SIG-M5 treated with dmso at 0.1 percent for 504 hours (cell line): ENCODE measurements around the gene NR1H3.

Source experiments
- DNase-seq: peaks from one replicate; lab custom pipeline; 2025; ENCODE audit not compliant: unreplicated experiment; lab: John Stamatoyannopoulos, UW

Gene NR1H3

DNA sequence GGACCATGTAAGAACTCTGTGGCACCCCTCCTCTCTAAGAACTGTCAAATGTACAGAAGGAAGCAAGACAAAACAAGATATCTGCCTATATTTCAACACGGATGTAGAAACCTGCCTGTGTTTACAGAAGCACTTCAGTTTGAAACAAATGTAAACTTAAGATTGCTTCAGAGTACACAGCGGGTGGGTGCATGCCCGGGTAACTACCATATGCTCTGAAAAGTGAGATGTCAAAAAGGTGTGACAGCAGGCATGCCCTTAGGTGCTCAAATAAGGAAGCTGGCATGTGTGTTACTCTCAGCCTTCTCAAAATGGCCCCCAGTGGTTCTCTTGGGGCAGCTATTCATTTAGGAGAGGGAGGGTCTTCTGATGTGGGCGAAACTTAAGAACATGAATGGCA is 14.3 kb upstream of the NR1H3 start:
- peak; percentile 46 for DNase-seq

DNA sequence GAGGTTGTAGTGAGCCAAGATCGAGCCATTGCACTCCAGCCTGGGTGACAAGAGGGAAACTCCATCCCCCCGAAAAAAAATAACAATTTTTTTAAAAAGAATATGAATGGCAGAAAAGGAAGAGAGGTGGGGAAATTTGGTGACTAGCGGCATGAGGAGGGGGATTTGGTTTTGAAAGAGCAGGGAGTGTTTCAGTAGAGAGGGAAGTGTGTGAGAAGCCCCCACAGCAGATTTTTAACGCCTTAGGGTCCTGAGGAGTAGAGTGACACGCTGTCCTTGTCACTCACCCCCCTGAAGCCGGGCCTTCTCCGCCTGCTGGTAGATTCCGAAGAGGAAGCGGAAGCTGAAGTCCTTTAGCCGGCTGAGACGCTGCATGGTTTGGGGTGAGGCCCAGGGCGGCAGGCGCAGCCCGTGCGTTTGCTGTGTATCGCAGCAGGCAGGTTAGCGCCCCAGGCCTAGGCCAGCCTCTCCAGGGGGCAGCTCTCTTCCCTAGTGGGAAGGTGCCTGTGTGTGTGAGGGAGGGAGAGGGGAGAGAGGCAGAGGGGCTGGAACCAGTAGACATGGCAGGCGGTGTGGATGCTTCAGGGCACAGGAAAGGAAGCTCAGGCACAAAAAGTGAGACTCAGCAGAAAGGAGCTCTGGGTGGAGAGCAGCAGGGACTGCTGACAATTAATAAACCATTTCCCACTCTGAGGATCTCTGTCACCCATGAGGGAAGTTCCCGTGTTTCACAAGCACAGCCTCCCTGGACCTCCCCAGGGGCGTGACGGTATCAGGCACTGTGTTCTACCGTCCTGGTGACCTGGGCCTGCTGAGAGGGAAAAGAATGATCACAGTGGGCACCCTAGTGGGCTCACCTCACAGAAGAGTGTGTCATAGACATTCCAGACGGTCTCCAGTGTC is 13.1 kb upstream of the NR1H3 start:
- no peak for DNase-seq

GRCh38 chr11:47245611-47246357 is 12.0 kb upstream of the NR1H3 start:
- no peak for DNase-seq

- no peak for DNase-seq
These were observed 10.3 kb upstream of the NR1H3 start for GRCh38 chr11:47247502-47247901.

DNA sequence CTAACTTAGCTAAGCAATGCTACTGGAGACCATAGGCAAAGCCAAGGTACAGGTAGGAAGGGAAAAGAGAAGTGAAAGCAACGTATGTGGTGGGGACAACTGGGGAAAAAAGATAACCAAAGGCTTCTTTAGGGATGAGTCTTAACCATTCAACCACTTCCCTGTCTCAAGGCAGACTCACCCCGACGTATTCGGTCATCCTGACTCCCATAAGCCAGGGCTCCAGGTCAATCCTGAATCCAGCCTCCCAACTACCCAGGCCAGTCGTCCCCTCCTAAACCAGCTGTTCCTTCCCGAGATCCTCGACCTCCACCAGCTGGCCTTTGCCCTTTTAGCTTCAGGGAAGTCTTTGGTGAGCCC is 9.5 kb upstream of the NR1H3 start:
- DNase-seq, result peak; percentile 27

DNA sequence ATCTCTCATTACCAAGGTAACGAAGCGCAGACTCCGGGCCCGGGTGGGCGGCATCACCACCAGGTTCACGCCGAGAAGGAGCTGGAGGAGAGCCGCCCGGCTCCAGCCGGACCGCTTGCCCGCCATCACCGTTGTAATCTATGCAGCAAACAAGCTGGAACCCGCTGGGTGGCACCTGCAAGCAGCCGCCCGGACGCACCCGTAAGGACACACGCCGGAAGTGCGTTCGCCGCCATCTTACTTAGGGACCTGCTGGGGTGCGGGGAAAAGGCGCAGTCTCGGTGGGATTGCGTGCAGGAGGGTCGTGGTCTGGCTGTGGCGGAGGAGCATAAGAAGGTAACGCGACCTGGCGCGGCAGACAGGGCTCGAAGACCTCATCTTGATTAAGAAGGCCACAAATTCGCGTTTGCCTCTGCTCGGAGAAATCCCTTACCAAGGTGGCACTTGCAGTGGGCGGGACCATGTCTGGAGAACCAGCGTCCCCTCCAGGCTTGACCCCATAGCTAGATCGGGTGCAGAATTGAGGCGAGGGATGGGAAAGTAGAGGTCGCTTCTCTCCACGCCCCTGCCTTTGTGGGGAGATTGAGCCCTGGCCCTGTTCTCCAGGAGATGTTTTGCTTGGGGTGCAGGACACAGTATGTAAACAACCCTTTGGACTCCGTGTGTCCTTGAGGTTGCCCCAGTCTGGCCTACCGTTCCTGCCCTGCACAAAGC is 9.0 kb upstream of the NR1H3 start, which contains the start of gene ACP2:
Gene ACP2 (minus strand): TSS at position 151 of the 714 bp plus-strand sequence. CDS start 25 bp downstream, at position 126.
- peak; percentile 86 for DNase-seq

GRCh38 chr11:47249378-47249715 is 8.4 kb upstream of the NR1H3 start:
- DNase-seq, result no peak

DNA sequence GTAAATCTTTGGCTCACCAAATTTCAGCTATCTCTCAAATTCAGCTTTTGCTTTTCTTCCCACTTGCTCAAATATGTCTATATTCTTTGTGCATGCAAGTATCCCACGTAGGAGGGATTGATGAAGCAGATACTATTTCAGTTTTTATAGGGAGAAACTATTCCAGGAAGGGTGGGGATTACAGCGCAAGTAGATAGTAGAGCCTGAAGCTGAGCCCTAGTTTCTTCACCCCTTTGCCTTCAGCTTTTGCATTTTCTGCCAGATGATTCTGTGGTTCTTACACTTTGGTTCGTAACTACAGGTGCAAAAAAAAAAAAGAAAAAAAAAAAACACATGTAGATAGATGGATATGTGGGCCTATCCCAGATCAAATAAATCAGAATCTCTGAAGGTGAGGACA is 6.0 kb upstream of the NR1H3 start:
- DNase-seq, result no peak

DNA sequence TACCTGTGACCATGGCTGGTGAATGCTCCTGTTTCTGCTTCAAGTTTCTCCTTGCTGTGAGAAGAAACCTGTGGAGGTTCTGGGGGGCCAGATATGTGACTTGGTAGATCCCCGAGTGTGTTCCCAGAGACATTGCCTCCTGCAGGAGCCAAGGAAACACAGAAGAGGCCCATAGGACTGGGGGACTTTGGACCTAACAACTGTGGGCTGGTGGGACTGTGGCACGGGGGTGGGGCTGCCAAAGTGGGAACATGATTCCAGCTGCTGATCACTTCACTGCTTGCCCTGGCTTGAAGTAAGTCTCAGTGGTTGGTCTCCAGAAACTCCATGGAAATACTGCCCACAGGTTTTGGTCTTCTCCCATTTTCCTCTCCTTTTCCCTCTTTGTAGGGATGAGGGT is 4.1 kb upstream of the NR1H3 start:
- no peak for DNase-seq

DNA sequence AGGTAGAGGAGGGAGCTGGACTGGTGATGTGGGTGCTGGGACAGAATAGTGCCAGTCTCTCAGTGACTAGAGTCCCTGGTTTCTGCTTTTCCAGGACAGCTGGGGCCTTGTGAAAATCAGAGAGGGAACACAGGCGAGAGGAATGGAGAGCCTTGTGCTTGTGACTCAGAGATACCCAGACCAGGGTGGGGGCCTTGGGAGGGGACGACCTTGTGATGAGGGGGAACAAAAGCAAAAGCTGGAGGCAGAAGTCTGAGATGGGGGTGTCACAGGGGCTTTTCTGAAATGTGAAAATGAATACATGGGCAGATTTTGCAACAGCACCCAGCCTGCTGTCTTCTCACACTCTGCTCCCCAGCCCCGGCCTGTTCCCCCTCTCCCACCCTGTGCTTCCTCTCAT is 3.4 kb upstream of the NR1H3 start:
- DNase-seq, result no peak

- no peak for DNase-seq
These were observed 1.4 kb upstream of the NR1H3 start for GRCh38 chr11:47256374-47256773.

DNA sequence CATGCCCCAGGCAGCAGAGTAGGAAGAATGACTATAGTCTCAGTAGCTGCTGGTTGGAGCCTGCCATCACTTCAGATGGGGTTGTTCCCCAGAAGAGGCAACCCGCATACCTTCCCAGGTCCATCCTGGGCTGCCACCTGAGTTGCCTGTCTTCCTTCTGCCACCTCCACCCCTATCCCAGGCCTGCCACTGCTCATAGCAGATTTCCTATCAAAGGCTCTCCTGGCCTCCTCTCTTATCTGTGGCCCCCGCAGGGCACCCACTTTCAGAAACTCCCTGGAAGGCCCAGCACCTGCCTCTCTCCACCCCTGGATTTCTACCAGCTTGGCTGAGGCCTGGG is 649 bp upstream of the NR1H3 start:
- DNase-seq, result no peak

DNA sequence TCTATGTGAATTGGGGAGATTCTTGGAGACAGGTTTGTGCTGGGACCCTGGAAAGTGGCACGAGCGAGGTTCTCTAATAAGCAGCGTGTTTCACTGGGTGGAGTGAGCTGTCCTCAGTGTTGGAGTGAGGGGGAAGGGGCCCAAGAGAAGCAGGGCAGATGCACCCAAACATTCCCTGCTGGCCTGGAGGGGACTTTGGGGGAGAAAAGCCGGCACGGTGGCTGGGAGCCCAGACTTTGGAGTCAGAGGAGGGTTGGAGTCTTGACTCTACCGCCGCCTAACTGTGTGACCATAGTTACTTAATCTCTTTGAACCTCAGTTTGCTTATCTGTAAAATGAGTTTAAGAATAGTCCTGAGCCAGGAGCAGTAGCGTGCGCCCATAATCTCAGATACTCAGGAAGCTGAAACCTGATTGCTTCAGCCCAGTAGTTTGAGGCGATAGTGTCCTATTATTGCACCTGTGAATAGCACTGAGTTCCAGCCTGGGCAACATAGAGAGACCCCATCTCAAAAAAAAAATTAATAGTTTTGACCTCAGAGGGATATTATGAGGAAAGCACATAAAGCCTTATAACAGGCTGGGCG is 614 bp downstream of the NR1H3 start:
- DNase-seq, result no peak

DNA sequence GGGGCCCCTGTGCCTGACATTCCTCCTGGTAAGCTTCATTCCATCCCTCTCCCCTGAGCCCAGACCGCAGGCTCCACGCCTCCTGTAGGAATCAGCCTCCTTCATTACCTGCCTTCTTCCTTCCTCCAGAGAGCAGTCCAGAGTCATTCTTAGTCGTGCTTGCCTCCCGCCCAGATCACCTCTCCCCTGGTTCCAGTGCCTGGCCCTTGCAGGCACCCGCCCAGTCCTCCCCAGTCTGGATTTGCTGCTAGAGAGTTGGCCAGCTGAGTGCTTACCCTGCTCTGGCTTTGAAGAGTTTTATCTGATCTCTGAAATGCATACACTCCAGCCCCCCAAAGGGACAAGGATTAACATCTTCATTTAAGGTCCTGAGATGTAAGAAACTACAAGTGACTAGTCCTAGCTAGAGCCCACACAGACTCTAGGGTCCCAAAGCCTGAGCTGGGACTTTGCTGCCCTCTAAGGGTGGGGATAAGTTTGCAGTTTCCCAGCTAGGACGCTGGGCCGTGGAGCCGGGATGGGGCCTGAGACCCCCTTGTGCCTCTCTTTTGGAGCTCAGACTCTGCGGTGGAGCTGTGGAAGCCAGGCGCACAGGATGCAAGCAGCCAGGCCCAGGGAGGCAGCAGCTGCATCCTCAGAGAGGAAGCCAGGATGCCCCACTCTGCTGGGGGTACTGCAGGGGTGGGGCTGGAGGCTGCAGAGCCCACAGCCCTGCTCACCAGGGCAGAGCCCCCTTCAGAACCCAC is 1.6 kb downstream of the NR1H3 start:
- DNase-seq, result peak; percentile 33

DNA sequence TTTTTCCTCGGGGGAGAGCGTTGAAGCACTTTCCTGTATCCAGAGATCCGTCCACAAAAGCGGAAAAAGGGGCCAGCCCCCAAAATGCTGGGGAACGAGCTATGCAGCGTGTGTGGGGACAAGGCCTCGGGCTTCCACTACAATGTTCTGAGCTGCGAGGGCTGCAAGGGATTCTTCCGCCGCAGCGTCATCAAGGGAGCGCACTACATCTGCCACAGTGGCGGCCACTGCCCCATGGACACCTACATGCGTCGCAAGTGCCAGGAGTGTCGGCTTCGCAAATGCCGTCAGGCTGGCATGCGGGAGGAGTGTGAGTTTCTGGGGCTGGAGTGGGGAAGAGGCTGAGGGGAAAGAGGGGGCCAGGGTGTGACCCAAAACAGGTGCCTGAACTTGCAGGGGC is 2.6 kb downstream of the NR1H3 start:
- no peak for DNase-seq

- DNase-seq, result no peak
These were observed 3.5 kb downstream of the NR1H3 start for GRCh38 chr11:47261291-47261800.

DNA sequence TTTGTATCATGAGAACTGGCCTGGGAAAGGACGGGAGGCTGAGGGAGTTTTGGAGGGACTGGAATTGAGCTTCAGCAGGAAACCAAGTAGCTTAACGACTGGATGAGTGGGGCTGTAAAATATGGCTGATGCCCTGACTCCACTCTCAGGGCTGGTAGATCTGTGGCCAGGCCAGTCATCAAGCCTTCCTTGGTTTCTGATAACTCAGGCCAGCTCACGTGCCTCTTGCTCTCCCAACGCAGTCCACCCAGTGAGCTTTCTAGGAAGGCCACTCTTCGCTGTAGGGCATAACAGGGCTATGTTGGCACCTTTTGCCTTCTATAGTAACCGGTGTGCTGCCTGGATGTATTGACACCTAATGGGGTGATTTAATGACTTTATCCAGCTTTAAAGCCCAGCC is 6.3 kb downstream of the NR1H3 start:
- DNase-seq, result no peak

GRCh38 chr11:47264521-47264920 is 6.7 kb downstream of the NR1H3 start:
- no peak for DNase-seq

- DNase-seq, result no peak
These were observed 10.1 kb downstream of the NR1H3 start for GRCh38 chr11:47267876-47268275.

DNA sequence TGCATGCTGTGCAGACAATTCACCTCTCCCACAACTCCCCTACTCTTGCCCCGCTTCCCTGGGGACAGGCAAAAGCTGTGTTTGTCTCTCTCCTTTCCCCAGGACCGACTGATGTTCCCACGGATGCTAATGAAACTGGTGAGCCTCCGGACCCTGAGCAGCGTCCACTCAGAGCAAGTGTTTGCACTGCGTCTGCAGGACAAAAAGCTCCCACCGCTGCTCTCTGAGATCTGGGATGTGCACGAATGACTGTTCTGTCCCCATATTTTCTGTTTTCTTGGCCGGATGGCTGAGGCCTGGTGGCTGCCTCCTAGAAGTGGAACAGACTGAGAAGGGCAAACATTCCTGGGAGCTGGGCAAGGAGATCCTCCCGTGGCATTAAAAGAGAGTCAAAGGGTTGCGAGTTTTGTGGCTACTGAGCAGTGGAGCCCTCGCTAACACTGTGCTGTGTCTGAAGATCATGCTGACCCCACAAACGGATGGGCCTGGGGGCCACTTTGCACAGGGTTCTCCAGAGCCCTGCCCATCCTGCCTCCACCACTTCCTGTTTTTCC is 10.7 kb downstream of the NR1H3 start:
- no peak for DNase-seq
